NOMO-1 treated with DMSO at 0.1 percent for 48 hours (cell line): ENCODE measurements around the gene GNA12.
A peak's percentile ranks its signal among the peaks of the same experiment; 100 is the strongest.

Experiments used
- DNase-seq: peaks from one replicate; lab custom pipeline; 2025; ENCODE audit not compliant: unreplicated experiment; lab: John Stamatoyannopoulos, UW

GNA12 gene

GRCh38 chr7:2838873-2839578, 5.1 kb downstream of the GNA12 start:
- peak; percentile 67 for DNase-seq

GRCh38 chr7:2838451-2838850, 5.7 kb downstream of the GNA12 start:
- no peak for DNase-seq

- peak; percentile 35 for DNase-seq
These were observed 6.6 kb downstream of the GNA12 start for GRCh38 chr7:2837496-2837895.

- DNase-seq, result no peak
These were observed 9.2 kb downstream of the GNA12 start for GRCh38 chr7:2834748-2835441.

- DNase-seq, result no peak
These were observed 10.8 kb downstream of the GNA12 start for GRCh38 chr7:2833083-2833910.

GRCh38 chr7:2832461-2832860, 11.6 kb downstream of the GNA12 start:
- no peak for DNase-seq

GRCh38 chr7:2830609-2831376, 13.3 kb downstream of the GNA12 start:
- no peak for DNase-seq

GRCh38 chr7:2829040-2829439, 15.1 kb downstream of the GNA12 start:
- no peak for DNase-seq

GRCh38 chr7:2826771-2827170, 17.3 kb downstream of the GNA12 start:
- DNase-seq, result no peak

- no peak for DNase-seq
These were observed 18.4 kb downstream of the GNA12 start for GRCh38 chr7:2825559-2826227.

- DNase-seq, result no peak
These were observed 19.2 kb downstream of the GNA12 start for GRCh38 chr7:2824678-2825461.

GRCh38 chr7:2824026-2824677, 20.0 kb downstream of the GNA12 start:
- no peak for DNase-seq

- no peak for DNase-seq
These were observed 21.0 kb downstream of the GNA12 start for GRCh38 chr7:2823130-2823529.

- DNase-seq, result no peak
These were observed 22.1 kb downstream of the GNA12 start for GRCh38 chr7:2821842-2822507.

- DNase-seq, result peak; percentile 26
These were observed 22.8 kb downstream of the GNA12 start for GRCh38 chr7:2821161-2821841.

GRCh38 chr7:2820508-2820934, 23.6 kb downstream of the GNA12 start:
- DNase-seq, result no peak

- no peak for DNase-seq
These were observed 24.1 kb downstream of the GNA12 start for GRCh38 chr7:2819954-2820397.
